HCEC 1CT (cell line): ENCODE results near the gene FAM168A.
"Not testable (repeated sequence)": the region's sequence is repeated elsewhere in the genome, so short reads cannot be mapped to it uniquely, and the experiment has no call there.

ENCODE experiments used
- DNase-seq: peaks from one replicate; pipeline ENCODE4 v3.0.0-alpha.2; 2017

FAM168A gene

DNA sequence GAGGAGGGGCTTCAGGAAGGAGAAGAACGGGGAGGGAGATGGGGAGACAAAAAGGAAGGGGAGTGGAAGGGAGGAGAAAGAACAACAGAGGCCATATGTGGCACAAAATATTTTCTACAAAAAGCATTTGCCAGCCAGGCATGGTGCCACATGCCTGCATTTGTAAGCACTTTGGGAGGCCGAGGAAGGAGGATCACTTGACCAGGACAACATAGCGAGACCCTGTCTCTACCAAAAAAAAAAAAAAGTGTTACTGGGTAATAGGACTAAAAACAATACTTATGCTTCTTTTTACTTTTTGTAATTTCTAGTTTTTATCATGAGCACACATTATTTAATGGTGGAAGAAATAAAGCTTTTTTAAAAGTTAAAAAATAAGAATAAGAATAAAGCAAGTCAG lies 5.3 kb downstream of the FAM168A start:
- no peak for DNase-seq

DNA sequence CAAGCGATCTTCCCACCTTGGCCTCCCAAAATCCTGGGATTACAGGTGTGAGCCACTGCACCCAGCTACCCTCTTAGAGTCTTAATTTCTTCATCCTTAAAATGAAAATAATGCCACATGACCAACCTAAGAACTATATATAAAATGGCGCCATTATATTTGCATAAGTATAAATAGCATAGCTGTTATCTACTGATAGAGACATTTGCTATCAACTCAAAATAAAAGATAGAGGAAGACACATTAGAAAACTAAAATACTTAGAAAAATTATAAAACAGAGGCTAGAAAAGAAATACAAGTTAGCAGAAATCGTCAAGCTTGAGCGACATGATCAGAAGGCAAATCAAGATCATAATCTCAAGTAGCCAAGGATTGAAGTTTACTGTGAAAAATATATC lies 6.2 kb downstream of the FAM168A start:
- no peak for DNase-seq

DNA sequence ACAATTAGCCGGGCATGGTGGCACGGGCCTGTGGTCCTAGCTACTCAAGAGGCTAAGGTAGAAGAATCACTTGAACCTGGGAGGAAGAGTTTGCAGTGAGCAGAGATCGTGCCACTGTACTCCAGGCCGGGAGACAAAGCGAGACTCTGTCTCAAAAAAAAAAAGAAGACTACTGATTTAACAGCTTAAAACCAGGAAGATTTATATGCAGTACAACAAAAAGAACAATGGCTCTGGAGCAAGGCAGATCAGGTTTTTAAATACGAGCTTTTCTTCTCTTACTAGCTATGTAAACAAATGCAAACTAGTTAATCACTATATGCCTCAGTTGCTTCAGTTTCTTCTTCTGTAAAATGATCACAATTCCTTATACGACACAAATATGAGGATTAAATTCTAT lies 6.9 kb downstream of the FAM168A start:
- no peak for DNase-seq

DNA sequence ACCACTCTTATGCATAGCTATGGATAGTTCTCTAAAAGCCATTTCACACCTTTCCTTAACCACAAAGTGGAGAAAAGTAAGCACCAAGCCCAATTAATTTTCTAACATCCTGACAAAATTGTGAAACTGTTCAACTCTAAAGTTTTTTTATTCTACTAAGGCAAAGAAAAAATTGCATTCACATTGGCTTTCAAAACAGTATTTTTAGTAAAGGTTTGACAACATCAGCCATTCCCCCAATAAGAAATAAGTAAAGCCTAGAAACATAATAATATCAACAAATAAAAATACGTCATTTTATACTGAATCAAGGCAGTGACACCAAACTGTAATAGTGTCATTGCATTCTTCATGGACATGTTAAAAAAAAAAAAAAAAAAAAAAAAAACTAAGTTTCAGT lies 11.1 kb downstream of the FAM168A start:
- no peak for DNase-seq

DNA sequence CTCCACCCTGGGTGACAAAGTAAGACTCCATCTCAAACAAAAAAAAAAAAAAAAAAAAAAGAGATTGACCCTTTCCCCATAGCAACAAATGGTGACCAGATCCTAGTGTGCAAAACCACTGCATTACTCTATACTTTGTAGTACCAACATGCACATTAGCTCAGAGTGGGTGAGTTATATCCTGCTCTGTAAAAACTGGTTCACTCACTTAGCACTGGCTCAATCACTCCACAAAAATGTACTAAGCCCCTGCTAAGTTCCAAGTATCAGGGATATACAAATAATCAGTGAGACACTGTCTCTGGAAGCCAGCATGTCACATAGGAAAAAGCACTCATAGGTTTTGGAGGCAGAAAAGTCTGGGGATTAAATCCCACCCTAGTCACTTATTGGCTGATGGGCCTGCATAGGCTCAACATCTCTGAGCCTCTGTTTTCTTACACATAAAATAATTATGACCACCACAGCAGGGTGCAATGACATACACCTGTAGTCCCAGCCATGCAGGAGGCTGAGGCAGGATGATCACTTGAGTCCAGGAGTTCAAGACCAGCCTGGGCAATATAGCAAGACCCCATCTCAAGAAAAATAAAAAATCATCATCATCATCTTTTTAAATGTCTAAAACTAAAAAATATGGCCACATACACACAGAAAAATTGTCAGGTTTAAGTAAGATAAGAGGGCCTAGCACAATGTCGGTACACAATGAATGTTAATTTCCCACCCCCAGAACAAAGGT lies 11.9 kb downstream of the FAM168A start:
- peak; percentile 84 for DNase-seq

DNA sequence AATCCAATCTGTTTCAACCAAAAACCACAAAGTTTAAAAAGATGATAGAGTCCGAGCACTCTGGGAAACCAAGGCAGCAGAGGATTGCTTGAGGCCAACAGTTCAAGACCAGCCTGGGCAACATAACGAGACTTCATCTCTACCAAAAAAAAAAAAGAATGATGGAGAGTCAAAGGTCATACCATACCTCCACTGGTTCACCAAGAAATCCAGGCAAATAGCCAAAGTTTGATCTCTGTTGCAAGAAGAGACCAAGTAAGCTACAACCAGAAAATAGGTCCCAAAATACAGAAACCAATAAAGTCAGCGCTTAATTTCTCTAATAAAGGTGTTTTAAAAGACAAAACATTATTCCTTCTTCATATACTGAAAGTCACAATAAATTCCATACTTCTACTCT lies 13.1 kb downstream of the FAM168A start:
- DNase-seq = no peak

DNA sequence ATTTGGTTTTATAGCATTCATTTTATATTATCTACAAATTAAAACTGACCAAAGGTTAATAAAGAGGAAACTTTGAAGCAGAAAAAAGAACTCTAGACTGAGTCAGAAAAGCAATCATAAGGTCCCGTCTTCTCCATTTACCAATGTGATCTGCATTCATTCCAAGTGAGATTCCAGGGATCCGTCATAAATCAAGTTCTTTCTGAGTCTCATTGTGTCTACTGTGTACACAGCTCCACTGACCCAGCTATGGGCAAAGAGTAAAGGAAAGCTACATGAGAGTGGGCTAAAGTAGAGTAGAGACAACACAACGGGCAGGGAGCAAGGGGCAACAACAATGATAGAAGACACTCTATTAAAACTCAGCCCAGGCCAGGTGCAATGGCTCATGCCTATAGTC lies 15.3 kb downstream of the FAM168A start:
- DNase-seq = no peak

DNA sequence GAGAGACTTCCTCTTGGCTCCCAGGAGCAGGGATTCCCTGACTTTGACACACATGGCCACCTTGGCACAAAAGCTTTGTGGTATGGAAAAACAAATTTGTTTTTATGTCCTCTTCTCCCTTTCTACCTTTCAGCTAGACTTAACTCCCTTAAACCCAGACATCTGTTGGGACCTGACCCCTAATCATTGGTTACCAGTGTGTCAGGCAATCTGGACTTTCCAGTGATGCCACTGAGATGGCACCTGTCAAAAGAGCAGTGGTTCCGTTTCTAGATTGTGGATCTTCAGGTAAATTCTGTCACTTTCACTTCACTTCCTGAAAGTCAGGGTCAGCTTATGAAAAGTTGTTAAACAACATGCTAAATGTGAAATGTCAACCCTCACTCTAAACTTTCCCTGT lies 17.2 kb downstream of the FAM168A start:
- DNase-seq = not testable (repeated sequence)

DNA sequence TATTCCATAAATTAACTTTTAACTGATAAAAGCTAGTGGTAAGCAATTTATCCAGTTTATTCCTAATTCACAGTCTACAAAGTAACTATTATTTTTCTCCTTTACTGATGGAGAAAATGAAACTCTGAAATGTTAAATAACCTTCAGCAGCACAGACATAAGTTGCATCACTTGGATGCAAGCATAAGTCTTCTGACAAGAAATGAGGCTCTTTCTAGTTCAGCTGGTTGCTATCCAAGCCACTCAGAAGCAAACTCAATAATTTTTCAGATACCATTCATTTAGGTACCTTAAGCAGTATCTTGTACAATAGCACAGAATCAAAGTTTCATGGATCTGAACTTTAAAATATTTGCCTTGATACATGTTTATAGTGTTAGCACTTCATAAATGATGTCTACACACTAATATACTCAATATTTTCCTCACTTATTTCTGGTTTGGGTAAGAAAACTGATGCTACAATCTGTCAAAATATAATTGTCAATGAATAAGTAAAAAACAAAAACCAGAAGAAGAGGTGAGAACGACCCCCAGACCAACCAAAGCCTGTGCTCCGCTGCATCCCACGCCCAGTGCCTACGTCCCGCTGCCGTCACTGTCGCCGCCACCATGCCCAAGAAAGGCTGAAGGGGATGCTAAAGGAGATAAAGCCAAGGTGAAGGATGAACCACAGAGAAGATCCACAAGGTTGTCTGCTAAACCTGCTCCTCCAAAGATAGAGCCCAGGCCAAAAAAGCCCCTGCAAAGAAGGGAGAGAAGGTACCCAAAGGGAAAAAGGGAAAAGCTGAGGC lies 18.1 kb downstream of the FAM168A start:
- DNase-seq = no peak

DNA sequence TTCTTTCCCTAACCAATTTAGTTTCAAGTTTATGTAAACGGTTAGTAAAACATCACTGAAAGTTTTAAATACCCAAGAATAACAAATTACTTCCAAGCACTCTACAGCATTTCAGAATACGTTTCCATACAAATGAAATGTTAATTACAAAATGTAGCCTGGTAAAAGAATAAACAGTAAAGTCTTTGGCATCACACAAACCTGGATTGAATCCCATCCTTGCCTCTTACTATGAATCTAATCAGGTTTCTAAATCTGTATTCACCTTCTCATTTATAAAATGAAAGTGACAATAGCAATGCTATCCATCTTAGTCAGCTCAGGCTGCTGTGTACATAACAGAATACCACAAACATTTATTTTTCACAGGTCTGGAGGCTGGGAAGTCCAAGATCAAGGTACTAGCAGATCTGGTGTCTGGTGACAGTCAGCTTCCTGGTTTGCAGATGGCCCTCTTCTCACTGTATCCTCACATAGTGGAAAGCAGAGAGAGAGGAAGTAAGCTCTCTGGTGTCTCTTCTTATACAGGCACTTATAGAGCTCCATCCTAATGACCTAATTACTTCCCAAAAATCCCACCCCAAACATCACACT lies 19.2 kb downstream of the FAM168A start:
- no peak for DNase-seq

DNA sequence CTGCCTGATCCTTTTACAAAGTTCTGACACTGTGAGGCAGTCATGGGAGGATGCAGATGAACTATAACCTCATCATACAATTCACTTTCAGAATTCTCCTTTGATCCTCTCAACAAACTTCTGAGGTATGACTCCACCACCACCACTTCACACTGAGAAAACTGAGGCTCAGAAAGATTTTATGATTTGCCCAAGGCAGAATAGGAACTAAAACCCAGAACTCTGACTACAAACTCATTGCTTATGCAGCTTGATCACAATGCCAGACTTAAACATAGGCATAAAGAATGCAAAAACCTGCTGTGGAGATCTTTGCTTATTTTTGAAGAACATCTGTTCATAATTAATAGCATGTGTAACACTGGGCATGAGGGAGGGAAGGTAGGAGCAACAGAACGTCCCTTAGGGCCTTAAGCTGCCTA lies 20.4 kb downstream of the FAM168A start:
- peak; percentile 33 for DNase-seq

DNA sequence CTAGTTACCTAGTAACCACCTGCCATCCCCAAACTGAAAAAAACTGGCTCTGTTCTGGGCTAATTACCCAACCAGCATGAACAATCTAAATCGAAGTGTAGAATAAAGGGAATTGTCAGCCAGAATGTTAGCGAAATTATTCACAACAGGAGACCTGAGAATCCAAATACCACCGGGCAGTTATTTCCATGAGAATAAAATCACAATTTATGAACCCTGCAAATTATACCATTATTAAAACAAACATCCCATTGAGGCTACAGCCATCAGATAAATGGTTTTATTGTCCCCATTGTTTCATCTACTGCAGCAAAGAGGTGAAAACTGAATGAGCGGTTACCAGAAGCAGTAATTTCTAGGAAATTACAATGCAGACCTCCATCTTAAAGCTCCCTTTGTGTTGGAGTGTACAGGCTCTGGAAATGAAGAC lies 21.7 kb downstream of the FAM168A start:
- DNase-seq = no peak

DNA sequence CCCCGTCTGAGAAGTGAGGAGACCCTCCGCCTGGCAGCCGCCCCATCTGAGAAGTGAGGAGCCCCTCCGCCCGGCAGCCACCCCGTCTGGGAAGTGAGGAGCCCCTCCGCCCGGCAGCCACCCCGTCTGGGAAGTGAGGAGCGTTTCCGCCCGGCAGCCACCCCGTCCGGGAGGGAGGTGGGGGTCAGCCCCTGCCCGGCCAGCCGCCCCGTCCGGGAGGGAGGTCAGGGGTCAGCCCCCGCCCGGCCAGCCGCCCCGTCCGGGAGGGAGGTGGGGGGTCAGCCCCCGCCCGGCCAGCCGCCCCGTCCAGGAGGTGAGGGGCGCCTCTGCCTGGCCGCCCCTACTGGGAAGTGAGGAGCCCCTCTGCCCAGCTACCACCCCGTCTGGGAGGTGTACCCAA lies 25.9 kb downstream of the FAM168A start:
- not testable (repeated sequence) for DNase-seq

DNA sequence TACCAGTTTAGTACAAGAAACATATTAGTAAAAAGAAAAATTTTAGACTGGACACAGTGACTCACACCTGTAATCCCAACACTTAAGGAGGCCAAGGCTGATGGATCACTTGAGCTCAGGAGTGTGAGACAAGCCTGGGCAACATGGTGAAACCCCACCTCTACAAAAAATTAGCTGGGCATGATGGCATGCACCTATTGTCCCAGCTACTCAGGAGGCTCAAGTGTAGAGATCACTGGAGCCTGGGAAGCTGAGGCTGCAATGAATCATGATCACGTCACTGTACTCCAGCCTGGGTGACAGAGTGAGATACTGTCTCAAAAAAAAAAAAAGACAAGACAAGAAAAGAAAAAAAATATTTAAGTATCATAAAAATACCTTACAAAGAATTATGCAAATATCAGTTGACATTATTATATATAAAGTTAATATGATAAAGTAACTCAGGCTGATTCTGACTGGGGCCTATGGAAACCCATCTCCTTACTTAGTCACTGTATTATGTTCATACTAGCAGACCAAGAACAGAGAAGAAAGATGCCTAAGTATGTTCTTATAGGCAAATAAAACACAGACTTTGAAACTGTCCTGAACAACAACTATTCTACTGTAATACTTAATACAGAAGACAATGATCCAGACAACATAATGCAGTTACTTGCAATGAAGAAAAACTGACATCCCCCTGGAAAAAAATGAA lies 27.3 kb downstream of the FAM168A start:
- DNase-seq = peak; percentile 57

DNA sequence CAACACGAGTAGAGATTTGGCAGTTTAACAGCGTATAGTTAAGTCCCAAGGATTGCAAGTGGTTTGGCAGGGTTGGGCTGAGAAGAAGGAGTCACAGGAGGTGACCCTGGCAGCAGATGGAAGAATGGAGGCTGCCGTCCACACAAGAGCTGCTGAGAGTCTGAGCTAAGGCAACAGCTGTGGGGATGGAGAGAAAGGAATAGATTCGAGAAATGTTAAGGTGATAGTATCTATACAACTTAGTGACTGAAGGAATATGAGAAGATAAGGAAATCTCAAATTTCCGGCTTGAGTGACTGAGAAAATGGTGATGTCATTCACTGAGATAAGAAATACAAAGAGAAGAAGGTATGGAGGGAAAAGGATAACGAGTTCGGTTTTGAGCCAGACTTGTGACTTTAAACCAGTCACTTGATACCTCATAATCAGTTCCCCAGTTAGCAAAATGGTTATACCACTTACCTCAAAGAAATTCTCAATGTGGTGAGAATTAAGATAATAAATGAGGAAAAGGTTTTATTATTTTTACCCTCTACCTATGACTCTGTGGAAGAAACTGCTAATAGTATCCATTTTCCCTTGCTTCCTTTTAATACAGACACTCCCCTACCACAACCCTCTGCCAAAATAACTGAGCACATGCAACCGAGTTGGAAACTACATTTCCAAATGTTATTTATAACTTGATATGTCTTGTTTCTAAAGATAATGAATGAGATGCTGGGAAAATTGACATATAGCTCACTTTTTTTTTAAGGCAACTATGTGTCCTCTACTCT lies 30.7 kb downstream of the FAM168A start:
- no peak for DNase-seq

DNA sequence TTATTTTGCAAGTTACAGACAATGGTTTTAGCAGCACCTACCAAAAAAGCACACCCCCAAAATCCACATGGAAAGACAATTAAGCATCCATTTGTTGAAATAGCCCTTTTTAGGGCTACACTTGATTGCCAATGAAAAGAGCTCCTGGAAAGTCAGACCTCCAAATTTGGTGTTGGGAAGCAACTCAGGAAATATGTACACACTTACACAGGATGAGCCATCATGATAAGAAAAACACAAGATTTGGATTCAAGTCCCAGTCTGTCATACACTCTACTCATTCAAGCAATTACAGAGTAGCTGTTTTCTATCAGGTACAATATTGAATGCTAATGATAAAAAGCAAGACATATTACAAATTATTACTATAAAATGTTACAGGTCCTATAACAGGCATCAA lies 31.5 kb downstream of the FAM168A start:
- DNase-seq = peak; percentile 24

DNA sequence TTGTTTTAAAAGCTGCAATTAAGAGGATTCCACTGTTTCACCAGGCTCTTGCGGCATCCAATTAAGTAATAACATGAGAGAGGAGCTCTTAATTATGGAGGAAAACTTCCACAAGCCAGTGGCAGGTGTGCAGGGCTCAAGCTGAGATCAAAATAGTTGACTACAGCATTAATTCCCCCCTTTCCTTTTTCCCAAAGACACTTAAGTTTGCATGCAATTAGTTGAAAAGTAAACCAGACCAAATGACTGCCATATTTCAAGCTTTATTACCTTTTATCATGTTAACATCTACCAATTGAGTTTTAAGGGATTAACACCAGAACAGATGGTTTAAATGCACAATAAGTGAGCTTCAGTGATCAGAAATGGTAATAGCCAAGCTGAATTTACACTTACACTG lies 32.1 kb downstream of the FAM168A start:
- DNase-seq = no peak

DNA sequence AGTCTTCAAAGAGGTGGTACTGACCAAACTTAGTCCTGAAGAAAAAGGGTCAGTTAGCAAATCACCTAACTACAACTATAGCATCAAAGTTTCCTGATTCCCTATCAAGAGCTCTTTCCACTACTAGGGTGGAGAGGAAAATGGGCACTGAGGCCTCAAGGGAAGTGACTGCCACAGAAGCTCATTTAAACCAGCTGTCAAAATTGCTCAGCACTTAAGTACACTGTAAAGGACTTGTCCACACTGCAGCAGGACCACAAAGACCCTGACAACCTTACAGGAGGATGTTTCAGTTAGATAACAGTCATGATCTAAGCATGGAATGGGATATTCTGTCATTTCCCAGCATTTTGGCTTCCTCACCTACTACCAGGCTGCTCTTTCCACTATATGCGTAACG lies 33.0 kb downstream of the FAM168A start:
- no peak for DNase-seq

DNA sequence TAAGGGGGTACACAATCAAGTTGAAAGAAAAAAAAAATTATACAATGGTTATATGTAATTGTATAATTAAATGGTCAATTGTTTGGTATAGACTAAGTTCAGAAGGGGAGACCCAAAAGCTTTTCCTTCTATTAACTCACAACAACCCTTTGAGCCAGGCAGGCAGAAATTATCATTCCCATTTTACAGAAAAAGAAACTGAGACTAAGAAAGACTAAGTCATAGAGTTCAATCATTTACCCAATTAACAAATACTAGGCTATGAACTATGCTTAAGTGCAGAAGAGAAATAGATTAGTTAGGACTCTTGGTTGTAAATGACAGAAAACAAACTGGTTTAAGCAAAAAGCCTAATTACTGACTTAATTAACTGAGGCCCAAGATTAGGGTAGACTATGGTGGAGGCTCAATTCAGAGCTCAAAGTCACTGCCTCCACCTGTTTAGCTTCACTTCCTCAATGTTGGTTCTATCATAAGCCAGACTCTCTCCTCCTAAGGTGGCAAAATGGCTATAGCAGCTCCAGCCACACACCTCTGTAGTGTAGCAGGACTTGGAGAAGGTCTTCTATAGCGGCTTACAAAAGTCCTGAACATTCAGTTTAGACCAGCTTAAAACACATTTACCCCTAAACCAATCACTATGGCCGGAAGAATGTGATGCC lies 34.2 kb downstream of the FAM168A start:
- DNase-seq = no peak

DNA sequence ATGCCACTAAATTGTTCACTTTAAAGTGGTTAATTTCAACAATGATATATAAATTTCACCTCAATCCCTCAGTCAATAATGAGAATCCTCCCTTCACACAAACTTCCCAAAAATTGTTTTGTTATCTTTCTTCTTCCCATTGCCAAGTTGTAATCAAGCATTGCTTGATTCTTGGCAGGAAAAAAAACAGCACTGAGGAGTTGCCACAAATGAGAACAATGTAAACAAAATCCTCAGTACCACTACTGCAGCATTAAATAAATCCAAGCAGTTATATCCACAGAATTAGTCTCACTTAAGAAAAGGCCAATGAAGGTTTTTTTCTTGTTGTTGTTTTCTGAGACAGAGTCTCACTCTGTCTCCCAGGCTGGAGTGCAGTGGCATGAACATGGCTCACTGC lies 38.2 kb downstream of the FAM168A start:
- no peak for DNase-seq

DNA sequence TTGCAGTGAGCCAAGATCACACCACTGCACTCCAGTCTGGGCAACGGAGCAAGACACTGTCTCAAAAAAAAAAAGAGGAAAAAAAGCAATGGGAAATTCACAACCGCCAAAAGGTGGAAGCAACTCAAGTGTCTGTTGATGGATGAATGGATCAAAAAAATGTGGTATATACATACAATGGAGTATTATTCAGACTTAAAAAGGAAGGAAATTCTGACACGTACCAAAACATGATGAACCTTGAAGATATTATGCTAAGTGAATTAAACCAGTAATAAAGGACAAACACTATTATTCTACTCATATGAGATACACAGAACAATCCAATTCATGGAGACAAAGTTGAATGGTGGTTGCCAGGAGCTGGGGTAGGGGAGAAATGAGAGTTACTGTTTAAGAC lies 40.9 kb downstream of the FAM168A start:
- DNase-seq = no peak

DNA sequence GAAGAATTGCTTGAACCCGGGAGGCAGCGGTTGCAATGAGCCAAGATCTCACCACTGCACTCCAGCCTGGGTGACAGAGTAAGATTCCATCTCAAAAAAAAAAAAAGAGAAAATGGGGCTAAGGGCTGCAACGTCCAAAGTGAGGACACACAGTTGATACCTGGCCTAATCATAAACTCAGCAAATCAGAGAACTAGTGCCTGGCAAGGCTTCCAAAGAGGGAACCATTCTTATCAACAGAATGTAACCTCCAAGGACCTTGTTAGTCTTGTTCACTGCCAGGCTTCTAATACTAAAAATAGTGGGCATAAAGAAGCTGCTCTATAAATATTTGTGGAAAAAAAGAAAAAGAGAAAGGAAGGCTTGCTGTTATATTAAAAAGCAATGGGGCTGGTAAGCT lies 42.3 kb downstream of the FAM168A start:
- DNase-seq = no peak
